Suprapubic skin (tissue), 4 donors: Measurements from ENCODE around the gene ASCC2. TPM values are rescaled to one million over a fixed set of nuclear protein-coding genes. Genes with fewer than 3 reads are reported as not detected.

Experiments
- DNase-seq, 2 donors: peaks; one replicate each; pipeline ENCODE4 v3.0.0-alpha.2; 2019; ENCODE audit warnings: low spot score in 2 of 2
- H3K27ac ChIP-seq: fragments of 200-600 bp; sonication (generic); one replicate; pipeline ENCODE4 v1.5.1; 2019
- H3K27me3 ChIP-seq: fragments of 200-600 bp; sonication (generic); one replicate; pipeline ENCODE4 v1.5.1; 2019
- H3K36me3 ChIP-seq: fragments of 200-600 bp; sonication (generic); one replicate; pipeline ENCODE4 v1.5.1; 2019
- H3K4me1 ChIP-seq: fragments of 200-600 bp; sonication (generic); one replicate; pipeline ENCODE4 v1.5.1; 2019
- H3K4me3 ChIP-seq: fragments of 200-600 bp; sonication (generic); one replicate; pipeline ENCODE4 v1.5.1; 2019; ENCODE audit warnings: mild to moderate bottlenecking
- H3K9me3 ChIP-seq: fragments of 200-600 bp; sonication (generic); one replicate; pipeline ENCODE4 v1.5.1; 2019
- CTCF ChIP-seq, 2 donors: fragments of 200-600 bp in 1 of 2; fragments of 450-650 bp in 1 of 2; sonication (generic) in 1 of 2; IDR thresholded peaks; one replicate each; pipeline ENCODE4 v1.5.1; 2016 to 2019; ENCODE audit warnings: antibody characterized with exemption in 2 of 2, mild to moderate bottlenecking in 1 of 2, moderate library complexity in 1 of 2
- EP300 ChIP-seq: sonication (generic); formaldehyde crosslinking; IDR thresholded peaks from one replicate; pipeline ENCODE4 v1.6.1; 2017; ENCODE audit warnings: antibody characterized with exemption
- POLR2A ChIP-seq, 2 donors: fragments of 450-650 bp; IDR thresholded peaks; one replicate each; pipeline ENCODE4 v1.6.1; 2017; ENCODE audit warnings: antibody characterized with exemption in 2 of 2, mild to moderate bottlenecking in 2 of 2, moderate library complexity in 2 of 2
- POLR2AphosphoS5 ChIP-seq, 3 donors: sonication (generic); formaldehyde crosslinking; IDR thresholded peaks; one replicate each; pipeline ENCODE4 v1.6.1; 2017; ENCODE audit warnings: antibody characterized with exemption in 3 of 3
- WGBS: methylation state at CpG from one replicate; pipeline ENCODE4 v1.1.5; 2018; 5-methylcytosine and 5-hydroxymethylcytosine counted together
- total RNA-seq, 4 donors: library from RNA; depleted of rRNA; stranded (reverse); fragments of >200 nt; gene quantifications; one replicate each; pipeline ENCODE4 v1.1.0, GENCODE V29; 2016

The ASCC2 gene
- total RNA-seq, 4 donors from 2014 or later, result 35.6 to 57.3 (median 43.2) TPM

DNA sequence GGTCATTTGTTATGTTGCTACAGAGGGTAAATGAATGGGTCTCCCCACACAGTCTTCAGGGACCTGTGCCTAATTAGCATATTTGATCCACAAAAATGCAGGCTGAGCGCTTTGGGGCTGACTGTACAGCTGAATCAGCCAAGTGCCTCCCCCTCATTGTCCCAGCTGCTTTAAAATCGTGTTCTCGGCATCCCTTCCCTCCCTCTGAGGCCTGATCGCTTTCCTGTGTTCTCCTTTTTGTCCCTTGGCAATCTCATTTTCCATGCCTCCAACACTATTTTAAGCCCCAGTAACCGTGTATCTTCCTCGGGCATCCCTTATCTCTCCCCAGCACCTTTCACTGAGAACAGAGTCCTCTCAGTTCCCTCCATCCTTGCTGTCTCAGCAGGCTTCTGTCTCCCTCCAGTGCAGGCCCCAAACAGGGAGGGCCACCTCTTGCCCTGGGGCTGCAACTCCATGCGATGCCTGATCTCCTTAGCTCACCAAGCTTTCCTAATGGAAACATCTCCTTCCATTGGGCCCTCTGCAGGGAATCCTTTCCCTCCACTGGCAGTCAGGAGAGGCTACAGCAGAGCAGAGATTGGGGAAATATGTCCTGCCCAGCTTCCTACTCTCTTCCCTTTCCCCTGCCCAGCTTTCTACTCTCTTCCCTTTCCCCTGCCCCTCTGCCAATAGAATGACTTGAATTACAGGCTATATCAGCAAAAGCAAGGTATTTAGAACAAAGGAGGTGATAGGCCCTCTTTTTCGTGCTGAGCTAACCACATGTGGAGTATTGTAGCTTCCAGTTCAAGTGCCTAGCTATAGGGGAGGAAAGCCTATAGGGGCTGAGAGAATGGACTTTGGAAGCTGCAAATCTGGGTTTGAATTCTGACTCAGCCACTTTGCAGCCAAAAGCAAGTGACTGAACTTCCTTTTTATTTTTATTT lies 57.1 kb downstream of the ASCC2 start:
- WGBS, result 52% methylated on average over 8 of the region's 8 CpGs
- TF ChIP-seq POLR2A (IDR thresholded peaks at IDR 0.05), result no peak
- TF ChIP-seq EP300, result no peak
- no peak for TF ChIP-seq CTCF (IDR thresholded peaks at IDR 0.05)
- TF ChIP-seq POLR2AphosphoS5 (IDR thresholded peaks at IDR 0.05), result no peak
- no peak for DNase-seq

DNA sequence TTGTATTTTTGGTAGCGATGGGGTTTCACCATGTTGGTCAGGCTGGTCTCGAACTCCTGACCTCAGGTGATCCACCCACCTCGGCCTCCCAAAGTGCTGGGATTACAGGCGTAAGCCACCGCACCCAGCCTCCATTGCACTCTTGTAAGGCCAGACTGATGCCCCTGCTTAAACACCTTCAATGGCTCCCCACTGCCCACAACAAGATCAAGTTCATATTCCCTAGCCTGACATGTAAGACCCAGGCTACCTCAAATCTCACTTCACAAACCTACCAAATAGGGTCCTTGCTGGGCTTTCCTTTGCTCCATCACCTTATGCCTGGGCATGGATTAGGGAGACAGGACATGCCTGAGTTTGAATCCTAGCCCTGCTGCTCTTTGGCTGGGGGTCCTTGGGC lies 57.9 kb downstream of the ASCC2 start:
- Histone ChIP-seq H3K9me3 (no peaks in the 10 kb centered on the region), H3K27me3 (no peaks in the 10 kb centered on the region), H3K4me1 (peaks cover 37% of the 10 kb centered on the region), H3K27ac (no peak overlapping the region), H3K36me3 (no peaks in the 10 kb centered on the region), H3K4me3 (no peak overlapping the region)
- no peak for DNase-seq
- 90% methylated on average over 5 of the region's 5 CpGs for WGBS
- no peak for TF ChIP-seq EP300
- no peak for TF ChIP-seq CTCF (IDR thresholded peaks at IDR 0.05)
- TF ChIP-seq POLR2AphosphoS5 (IDR thresholded peaks at IDR 0.05), result no peak
- no peak for TF ChIP-seq POLR2A (IDR thresholded peaks at IDR 0.05)

More for the DNA sequence above, 57.1 kb downstream of the ASCC2 start:
- Histone ChIP-seq H3K4me1 (peaks cover 39% of the 10 kb centered on the region), H3K27me3 (no peaks in the 10 kb centered on the region), H3K36me3 (no peaks in the 10 kb centered on the region), H3K9me3 (no peaks in the 10 kb centered on the region), H3K27ac (peak overlapping the region; percentile 71), H3K4me3 (no peak overlapping the region)

DNA sequence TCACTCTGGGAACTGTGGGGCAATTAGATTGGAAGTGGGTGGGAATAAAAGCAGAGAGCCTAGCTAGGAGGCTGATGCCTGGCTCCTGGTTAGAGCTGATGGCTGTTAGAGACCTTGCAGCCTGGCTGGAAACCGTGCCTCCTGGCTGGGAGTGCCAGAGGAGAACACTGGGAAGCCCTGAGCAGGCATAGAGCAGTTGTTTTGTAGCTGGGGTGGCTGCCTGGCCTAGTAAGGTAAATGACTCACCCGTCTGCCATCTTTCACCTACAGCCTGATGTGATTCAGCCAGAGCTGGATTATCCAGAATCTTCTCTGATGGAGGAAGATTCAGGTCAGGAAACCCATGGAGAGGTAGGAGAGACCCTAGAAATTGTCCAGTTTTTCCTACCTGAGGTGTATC lies 64.8 kb downstream of the ASCC2 start:
- Histone ChIP-seq H3K4me3 (no peak overlapping the region), H3K9me3 (no peaks in the 10 kb centered on the region), H3K27ac (peak overlapping the region; percentile 48), H3K4me1 (peaks cover 12% of the 10 kb centered on the region), H3K27me3 (no peaks in the 10 kb centered on the region), H3K36me3 (peaks cover 16% of the 10 kb centered on the region)
- WGBS, result 50% methylated on average over 2 of the region's 2 CpGs
- no peak for TF ChIP-seq CTCF (IDR thresholded peaks at IDR 0.05)
- DNase-seq, result no peak

DNA sequence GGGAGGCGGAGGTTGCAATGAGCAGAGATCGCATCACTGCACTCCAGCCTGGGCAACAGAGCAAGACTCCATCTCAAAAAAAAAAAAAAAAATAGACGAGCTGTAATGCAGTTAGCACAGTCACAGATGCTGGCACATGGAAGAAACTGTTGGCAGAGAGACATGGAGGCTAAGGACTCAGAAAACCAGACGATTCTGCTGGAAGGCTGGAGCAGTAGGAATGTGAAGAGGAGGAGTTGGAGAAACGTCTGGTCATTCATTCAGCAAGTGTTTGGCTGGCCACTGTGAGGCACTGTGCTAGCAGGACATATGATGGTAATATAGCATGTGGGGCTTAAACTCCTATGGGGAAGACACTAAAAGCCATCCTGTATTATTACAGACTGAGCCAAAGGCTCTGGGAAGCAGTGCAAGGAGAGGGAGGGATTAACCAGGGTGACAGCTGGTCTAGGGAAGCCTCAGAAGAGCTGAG lies 65.9 kb downstream of the ASCC2 start:
- no peaks in the 10 kb centered on the region for H3K27me3 ChIP-seq
- peaks cover 18% of the 10 kb centered on the region for H3K4me1 ChIP-seq
- TF ChIP-seq POLR2A (IDR thresholded peaks at IDR 0.05), result no peak
- TF ChIP-seq CTCF (IDR thresholded peaks at IDR 0.05), result no peak
- TF ChIP-seq POLR2AphosphoS5 (IDR thresholded peaks at IDR 0.05), result no peak
- no peak for TF ChIP-seq EP300
- peaks cover 16% of the 10 kb centered on the region for H3K36me3 ChIP-seq
- H3K27ac ChIP-seq, result no peak overlapping the region
- WGBS, result 40% methylated on average over 5 of the region's 5 CpGs
- DNase-seq, result no peak
- no peak overlapping the region for H3K4me3 ChIP-seq
- H3K9me3 ChIP-seq, result no peaks in the 10 kb centered on the region

GRCh38 chr22:29769723-29770321 lies 68.3 kb downstream of the ASCC2 start:
- no peak overlapping the region for H3K4me3 ChIP-seq
- no peak for TF ChIP-seq CTCF (IDR thresholded peaks at IDR 0.05)
- TF ChIP-seq POLR2A (IDR thresholded peaks at IDR 0.05), result no peak
- no peak for TF ChIP-seq POLR2AphosphoS5 (IDR thresholded peaks at IDR 0.05)
- TF ChIP-seq EP300, result no peak
- no peaks in the 10 kb centered on the region for H3K27me3 ChIP-seq
- no peak overlapping the region for H3K27ac ChIP-seq
- WGBS, result 87% methylated on average over 2 of the region's 2 CpGs
- H3K4me1 ChIP-seq, result peaks cover 26% of the 10 kb centered on the region
- DNase-seq, result no peak
- peaks cover 16% of the 10 kb centered on the region for H3K36me3 ChIP-seq
- H3K9me3 ChIP-seq, result no peaks in the 10 kb centered on the region
